SK-N-MC (cell line): ENCODE data around the gene ZHX3.

ENCODE experiments used
- EZH2 ChIP-seq: fragments of 200-600 bp; sonication (generic); IDR thresholded peaks from one replicate; pipeline ENCODE4 v1.6.1; 2017; ENCODE audit warnings: antibody characterized with exemption
- FOXP2 ChIP-seq: optimal IDR thresholded peaks from 2 replicates; pipeline ENCODE3; 2011; ENCODE audit warnings: mild to moderate bottlenecking, moderate library complexity; ENCODE audit not compliant: insufficient read depth; ENCODE audit errors: extremely low read length, control extremely low read depth
- POLR2AphosphoS5 ChIP-seq: IDR thresholded peaks from 2 replicates; pipeline ENCODE4 v1.6.1; 2012; ENCODE audit warnings: mild to moderate bottlenecking, low read depth, low read length, borderline replicate concordance

DNA sequence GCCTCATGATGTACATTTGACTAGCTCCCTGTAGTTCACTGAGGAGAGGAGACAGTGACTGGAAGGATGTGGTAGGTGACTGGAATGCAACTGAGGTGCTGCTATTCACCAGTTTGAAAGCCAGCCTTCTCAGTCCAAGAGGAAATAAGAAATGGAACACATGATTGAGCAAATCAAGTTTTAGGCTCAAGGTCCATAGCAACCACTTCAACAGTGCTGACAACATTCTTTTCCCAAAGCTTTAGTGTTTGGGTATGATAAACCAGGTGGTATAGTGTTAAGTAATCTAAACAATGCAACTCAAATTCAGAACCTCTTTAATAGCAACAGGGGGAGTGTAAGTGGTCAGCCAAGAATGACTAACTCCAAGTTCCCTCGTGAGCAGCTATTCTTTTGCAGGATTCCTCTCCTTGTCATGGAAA lies 9.2 kb downstream of the ZHX3 start:
- TF ChIP-seq POLR2AphosphoS5 (no peak), EZH2 (no peak), FOXP2 (no peak)
